Measurements from ENCODE around the gene CASZ1. TPM values are rescaled to one million over a fixed set of nuclear protein-coding genes. Genes with fewer than 3 reads are reported as not detected.

Gene CASZ1
- total and polyA plus RNA-seq, 9 of the 15 experiments (the other 6 are each of a cell fraction or from before 2014, with no cell fraction given): 0.01 to 4.0 (median 0.76) TPM; not detected in 1

DNA sequence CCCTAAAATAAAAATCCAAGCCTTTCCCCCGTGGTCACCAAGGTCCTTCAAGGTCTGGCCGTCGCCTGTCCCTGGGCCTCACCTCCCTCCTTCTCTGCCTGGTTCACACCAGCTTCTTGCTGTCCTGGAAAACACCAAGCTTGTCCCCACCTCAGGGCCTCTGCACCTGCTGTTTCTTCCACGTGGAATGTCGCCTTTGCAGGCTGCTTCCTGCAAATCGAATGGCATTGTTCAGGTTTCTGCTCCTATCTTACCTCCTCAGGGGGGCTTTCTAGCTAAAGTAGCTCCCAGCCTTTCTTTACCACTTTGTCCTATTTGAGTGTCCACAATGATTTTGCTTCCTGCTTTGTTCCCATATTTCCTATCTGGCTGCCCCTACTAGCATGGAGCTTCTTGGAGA, 3.3 kb upstream of the CASZ1 start:
- POLR2A ChIA-PET: interaction anchor here (0.9 to 1.8 kb wide), 2 partner anchors 15 to 18 kb away, joined by 3 to 7 read pairs; no protein-coding TSS in a partner anchor
- Histone ChIP-seq H2AFZ (ENCODE audit: low read depth, low read length) (no peak overlapping the region), H3K27me3 (ENCODE audit: control insufficient read depth in 2 of 2, insufficient read depth in 2 of 2, low read length in 2 of 2) (peaks cover 42 to 57% of the 10 kb centered on the region in 2 experiments), H3K4me1 (replicated peaks in 1 of 2; ENCODE audit: control insufficient read depth in 2 of 2, insufficient read depth in 2 of 2, low read length in 2 of 2) (peaks cover 0 to 17% of the 10 kb centered on the region in 2 experiments; a peak in 2 of 5 replicates), H3K4me3 (no peak overlapping the region), H3K79me2 (ENCODE audit: control insufficient read depth, insufficient read depth, low read length) (no peaks in the 10 kb centered on the region), H3K9ac (ENCODE audit: insufficient read depth in 1 of 2, low read depth in 2 of 2, low read length in 2 of 2) (no peak overlapping the region), H3K4me2 (ENCODE audit: insufficient read depth, low read length) (no peak overlapping the region), H3K9me1 (ENCODE audit: control insufficient read depth, insufficient read depth, low read length) (no peaks in the 10 kb centered on the region), H4K20me1 (replicated peaks; ENCODE audit: control insufficient read depth, insufficient read depth, low read length) (0 out of 2 replicates have a peak, but pooled peaks cover 2% of the 10 kb centered on the region), H3K36me3 (ENCODE audit: control insufficient read depth, insufficient read depth, low read length) (no peaks in the 10 kb centered on the region), H3K9me3 (replicated peaks; ENCODE audit: control insufficient read depth, insufficient read depth, low read depth, low read length) (no peaks in the 10 kb centered on the region), H3K27ac (ENCODE audit: extremely low read depth, low read depth, low read length) (no peak overlapping the region)
- FAIRE-seq (no peak), ATAC-seq (no peak), DNase-seq (ENCODE audit: extremely low read depth in 1 of 4, low spot score in 3 of 4) (no peak)
- no peak for TF ChIP-seq ZNF75A (CRISPR knock-in tag; IDR thresholded peaks at IDR 0.05)
- intact Hi-C loops (cut with micrococcal nuclease) (no loop called here), in situ Hi-C loops (cut with MboI) (no loop called here)
- CTCF ChIA-PET (ENCODE audit: low intra/inter-chr PET ratio): no interaction called here
- no TSS peak for BruUV-seq (replicated peaks)
- 0% methylated on average over 6 of the region's 6 CpGs for WGBS (ENCODE audit: insufficient coverage, low coverage, missing lambda C conversion rate)

- CTCF ChIA-PET (ENCODE audit: low intra/inter-chr PET ratio): no interaction called here
- peaks cover 36 to 50% of the 10 kb centered on the region in 2 experiments for H3K27me3 ChIP-seq (ENCODE audit: control insufficient read depth in 2 of 2, insufficient read depth in 2 of 2, low read length in 2 of 2)
- TF ChIP-seq ELF2 (CRISPR knock-in tag; IDR thresholded peaks at IDR 0.05) (no peak), MLLT1 (IDR thresholded peaks at IDR 0.05) (no peak), ESRRA (IDR thresholded peaks at IDR 0.05; ENCODE audit: borderline replicate concordance, low read depth) (no peak), ZBTB26 (CRISPR knock-in tag; IDR thresholded peaks at IDR 0.05) (no peak), ZNF140 (CRISPR knock-in tag; IDR thresholded peaks at IDR 0.05) (no peak)
- TF ChIP-seq, protein P1, sequence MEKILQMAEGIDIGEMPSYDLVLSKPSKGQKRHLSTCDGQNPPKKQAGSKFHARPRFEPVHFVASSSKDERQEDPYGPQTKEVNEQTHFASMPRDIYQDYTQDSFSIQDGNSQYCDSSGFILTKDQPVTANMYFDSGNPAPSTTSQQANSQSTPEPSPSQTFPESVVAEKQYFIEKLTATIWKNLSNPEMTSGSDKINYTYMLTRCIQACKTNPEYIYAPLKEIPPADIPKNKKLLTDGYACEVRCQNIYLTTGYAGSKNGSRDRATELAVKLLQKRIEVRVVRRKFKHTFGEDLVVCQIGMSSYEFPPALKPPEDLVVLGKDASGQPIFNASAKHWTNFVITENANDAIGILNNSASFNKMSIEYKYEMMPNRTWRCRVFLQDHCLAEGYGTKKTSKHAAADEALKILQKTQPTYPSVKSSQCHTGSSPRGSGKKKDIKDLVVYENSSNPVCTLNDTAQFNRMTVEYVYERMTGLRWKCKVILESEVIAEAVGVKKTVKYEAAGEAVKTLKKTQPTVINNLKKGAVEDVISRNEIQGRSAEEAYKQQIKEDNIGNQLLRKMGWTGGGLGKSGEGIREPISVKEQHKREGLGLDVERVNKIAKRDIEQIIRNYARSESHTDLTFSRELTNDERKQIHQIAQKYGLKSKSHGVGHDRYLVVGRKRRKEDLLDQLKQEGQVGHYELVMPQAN (IDR thresholded peaks at IDR 0.05; ENCODE audit: borderline replicate concordance): no peak
These were observed 997 bp downstream of the CASZ1 start for GRCh38 chr1:10795276-10796021.

More at GRCh38 chr1:10795276-10796021, 997 bp downstream of the CASZ1 start:
- DNase-seq (ENCODE audit: extremely low read depth in 1 of 4, low spot score in 3 of 4): no peak
- ATAC-seq: no peak
- no peak overlapping the region for H3K9ac ChIP-seq (ENCODE audit: insufficient read depth in 1 of 2, low read depth in 2 of 2, low read length in 2 of 2)
- no peaks in the 10 kb centered on the region for H3K79me2 ChIP-seq (ENCODE audit: control insufficient read depth, insufficient read depth, low read length)
- POLR2A ChIA-PET: interaction anchor here (0.6 kb wide), 1 partner anchor 81 kb away, joined by 3 read pairs; no protein-coding TSS in a partner anchor
- H4K20me1 ChIP-seq (replicated peaks; ENCODE audit: control insufficient read depth, insufficient read depth, low read length): peaks cover 3% of the 10 kb centered on the region; the same call in 1 of the 2 replicates
- no peak overlapping the region for H3K4me2 ChIP-seq (ENCODE audit: insufficient read depth, low read length)
- H3K4me3 ChIP-seq: no peak overlapping the region
- no peak overlapping the region for H2AFZ ChIP-seq (ENCODE audit: low read depth, low read length)
- no peaks in the 10 kb centered on the region for H3K9me1 ChIP-seq (ENCODE audit: control insufficient read depth, insufficient read depth, low read length)
- in situ Hi-C loops (cut with MboI): no loop called here
- H3K9me3 ChIP-seq (replicated peaks; ENCODE audit: control insufficient read depth, insufficient read depth, low read depth, low read length): no peaks in the 10 kb centered on the region
- H3K36me3 ChIP-seq (ENCODE audit: control insufficient read depth, insufficient read depth, low read length): no peaks in the 10 kb centered on the region
- 11% methylated on average over 34 of the region's 41 CpGs for WGBS (ENCODE audit: insufficient coverage, low coverage, missing lambda C conversion rate)
- peaks cover 0 to 22% of the 10 kb centered on the region in 2 experiments; a peak in 3 of 5 replicates for H3K4me1 ChIP-seq (replicated peaks in 1 of 2; ENCODE audit: control insufficient read depth in 2 of 2, insufficient read depth in 2 of 2, low read length in 2 of 2)
- intact Hi-C loops (cut with micrococcal nuclease): no loop called here
- H3K27ac ChIP-seq (ENCODE audit: extremely low read depth, low read depth, low read length): no peak overlapping the region
- no peak for FAIRE-seq
- no TSS peak for BruUV-seq (replicated peaks)
